Activated CD8-positive, alpha-beta T cell treated with anti-CD3 and anti-CD28 coated beads, Interleukin-2, amount 10 ng/mL, durations not matched to agents 7 days and 5 days (primary cell): ENCODE measurements around the gene ZNF775. TPM values are rescaled to one million over a fixed set of nuclear protein-coding genes. Genes with fewer than 3 reads are reported as not detected.

Experiments used
- ATAC-seq: fragments of 150-1000 bp; cut with Tn5 transposase; one replicate; pipeline ENCODE4 v1.10.0; 2021; ENCODE audit warnings: moderate library complexity
- CTCF ChIA-PET: fragments of 350-600 bp; sonication (Branson Sonifier 250); formaldehyde crosslinking; loops from one replicate; lab custom pipeline; 2021; ENCODE audit warnings: antibody characterized with exemption; lab: Charles Lee
- POLR2A ChIA-PET: fragments of 350-600 bp; sonication (Branson Sonifier 250); formaldehyde crosslinking; loops from one replicate; lab custom pipeline; 2021; ENCODE audit warnings: antibody characterized with exemption; lab: Charles Lee
- DNase-seq: peaks from one replicate; pipeline ENCODE4 v3.0.0-alpha.2; 2020
- H3K27ac Mint-ChIP-seq: one replicate; pipeline ENCODE4 v1.8.0; 2021; ENCODE audit warnings: mild to moderate bottlenecking, mixed read lengths
- H3K27me3 Mint-ChIP-seq: one replicate; pipeline ENCODE4 v1.8.0; 2021; ENCODE audit warnings: low read depth, mixed read lengths
- H3K36me3 Mint-ChIP-seq: one replicate; pipeline ENCODE4 v1.8.0; 2021; ENCODE audit warnings: low read depth, mixed read lengths
- H3K4me1 Mint-ChIP-seq: one replicate; pipeline ENCODE4 v1.8.0; 2021; ENCODE audit warnings: low read depth, mixed read lengths
- H3K4me3 Mint-ChIP-seq: one replicate; pipeline ENCODE4 v1.8.0; 2021; ENCODE audit warnings: mild to moderate bottlenecking, mixed read lengths
- H3K9me3 Mint-ChIP-seq: one replicate; pipeline ENCODE4 v1.8.0; 2022; ENCODE audit warnings: mixed read lengths; ENCODE audit not compliant: insufficient read depth
- total RNA-seq, 2 experiments: library from RNA; stranded (reverse); gene quantifications; one replicate each; pipeline ENCODE4 v1.2.3, GENCODE V29; 2021

ZNF775 gene
- total RNA-seq, 2 experiments from 2014 or later: 6.7 to 7.7 TPM

- ATAC-seq (no peak), DNase-seq (no peak)
- Mint-ChIP-seq H3K4me1 (peaks cover 14% of the 10 kb centered on the region), H3K9me3 (no peaks in the 10 kb centered on the region), H3K4me3 (no peak overlapping the region), H3K36me3 (peaks cover 5% of the 10 kb centered on the region), H3K27ac (no peak overlapping the region), H3K27me3 (peaks cover 17% of the 10 kb centered on the region)
- ChIA-PET POLR2A (no interaction called here), CTCF (interaction anchor here (0.8 kb wide), 1 partner anchor 16 kb away, joined by 3 read pairs; no protein-coding TSS in a partner anchor)
Observed at GRCh38 chr7:150337659-150338081, 41.5 kb upstream of the ZNF775 start.

GRCh38 chr7:150338166-150338829 lies 40.8 kb upstream of the ZNF775 start:
- Mint-ChIP-seq H3K36me3 (peaks cover 5% of the 10 kb centered on the region), H3K4me1 (peaks cover 14% of the 10 kb centered on the region), H3K27ac (no peak overlapping the region), H3K4me3 (no peak overlapping the region), H3K9me3 (no peaks in the 10 kb centered on the region), H3K27me3 (peaks cover 21% of the 10 kb centered on the region)
- DNase-seq: no peak
- ChIA-PET CTCF (no interaction called here), POLR2A (no interaction called here)
- no peak for ATAC-seq

GRCh38 chr7:150339409-150339809 lies 39.7 kb upstream of the ZNF775 start:
- DNase-seq: no peak
- H3K9me3 Mint-ChIP-seq: no peaks in the 10 kb centered on the region
- ATAC-seq: no peak
- peaks cover 5% of the 10 kb centered on the region for H3K36me3 Mint-ChIP-seq
- POLR2A ChIA-PET: no interaction called here
- no peak overlapping the region for H3K27ac Mint-ChIP-seq
- CTCF ChIA-PET: no interaction called here
- H3K27me3 Mint-ChIP-seq: peaks cover 24% of the 10 kb centered on the region
- no peak overlapping the region for H3K4me3 Mint-ChIP-seq
- peaks cover 14% of the 10 kb centered on the region for H3K4me1 Mint-ChIP-seq

- ATAC-seq: no peak
- ChIA-PET POLR2A (no interaction called here), CTCF (interaction anchor here (0.9 kb wide), 1 partner anchor 16 kb away, joined by 3 read pairs; no protein-coding TSS in a partner anchor)
- H3K27me3 Mint-ChIP-seq: peaks cover 24% of the 10 kb centered on the region
- H3K27ac Mint-ChIP-seq: no peak overlapping the region
- DNase-seq: no peak
- H3K36me3 Mint-ChIP-seq: peaks cover 5% of the 10 kb centered on the region
- no peaks in the 10 kb centered on the region for H3K9me3 Mint-ChIP-seq
- no peak overlapping the region for H3K4me3 Mint-ChIP-seq
- peaks cover 14% of the 10 kb centered on the region for H3K4me1 Mint-ChIP-seq
Observed at GRCh38 chr7:150340024-150340749, 38.9 kb upstream of the ZNF775 start.

GRCh38 chr7:150340875-150341262 lies 38.3 kb upstream of the ZNF775 start:
- no peaks in the 10 kb centered on the region for H3K9me3 Mint-ChIP-seq
- peaks cover 14% of the 10 kb centered on the region for H3K4me1 Mint-ChIP-seq
- H3K36me3 Mint-ChIP-seq: peaks cover 5% of the 10 kb centered on the region
- POLR2A ChIA-PET: no interaction called here
- CTCF ChIA-PET: interaction anchor here (0.9 kb wide), 1 partner anchor 15 kb away, joined by 3 read pairs; no protein-coding TSS in a partner anchor
- no peak for DNase-seq
- no peak overlapping the region for H3K4me3 Mint-ChIP-seq
- ATAC-seq: no peak
- H3K27me3 Mint-ChIP-seq: peaks cover 24% of the 10 kb centered on the region
- H3K27ac Mint-ChIP-seq: no peak overlapping the region

GRCh38 chr7:150341263-150342120 lies 37.6 kb upstream of the ZNF775 start, which contains the start of gene RARRES2:
Gene RARRES2, minus strand, starts transcription at chr7:150341629. Its CDS starts 1,020 bp downstream, at chr7:150340609.
- no peaks in the 10 kb centered on the region for H3K9me3 Mint-ChIP-seq
- ChIA-PET CTCF (no interaction called here), POLR2A (interaction anchor here (0.7 kb wide), 1 partner anchor 374 kb away, joined by 3 read pairs; no protein-coding TSS in a partner anchor)
- peaks cover 5% of the 10 kb centered on the region for H3K36me3 Mint-ChIP-seq
- DNase-seq (no peak), ATAC-seq (no peak)
- H3K4me1 Mint-ChIP-seq: peaks cover 14% of the 10 kb centered on the region
- H3K27me3 Mint-ChIP-seq: peaks cover 29% of the 10 kb centered on the region
- H3K27ac Mint-ChIP-seq: no peak within 1 kb of the TSS
- H3K4me3 Mint-ChIP-seq: no peak within 1 kb of the TSS

GRCh38 chr7:150342121-150342408 lies 37.1 kb upstream of the ZNF775 start:
- Mint-ChIP-seq H3K36me3 (peaks cover 5% of the 10 kb centered on the region), H3K27ac (no peak overlapping the region), H3K9me3 (no peaks in the 10 kb centered on the region), H3K27me3 (peaks cover 33% of the 10 kb centered on the region), H3K4me1 (peaks cover 14% of the 10 kb centered on the region), H3K4me3 (no peak overlapping the region)
- POLR2A ChIA-PET: interaction anchor here (0.7 kb wide), 1 partner anchor 374 kb away, joined by 3 read pairs; no protein-coding TSS in a partner anchor
- no peak for ATAC-seq
- CTCF ChIA-PET: no interaction called here
- DNase-seq: no peak

GRCh38 chr7:150343225-150343624 lies 35.9 kb upstream of the ZNF775 start:
- ATAC-seq: no peak
- H3K4me1 Mint-ChIP-seq: peaks cover 14% of the 10 kb centered on the region
- peaks cover 5% of the 10 kb centered on the region for H3K36me3 Mint-ChIP-seq
- ChIA-PET POLR2A (no interaction called here), CTCF (interaction anchor here (1.4 to 2.1 kb wide), 2 partner anchors 11 to 12 kb away, joined by 3 to 7 read pairs; no protein-coding TSS in a partner anchor)
- H3K9me3 Mint-ChIP-seq: no peaks in the 10 kb centered on the region
- peaks cover 35% of the 10 kb centered on the region for H3K27me3 Mint-ChIP-seq
- H3K4me3 Mint-ChIP-seq: no peak overlapping the region
- no peak overlapping the region for H3K27ac Mint-ChIP-seq
- DNase-seq: no peak

- H3K4me3 Mint-ChIP-seq: no peak overlapping the region
- DNase-seq (no peak), ATAC-seq (no peak)
- no peak overlapping the region for H3K27ac Mint-ChIP-seq
- ChIA-PET POLR2A (no interaction called here), CTCF (interaction anchor here (2.1 kb wide), 1 partner anchor 11 kb away, joined by 7 read pairs; no protein-coding TSS in a partner anchor)
- H3K9me3 Mint-ChIP-seq: no peaks in the 10 kb centered on the region
- peaks cover 5% of the 10 kb centered on the region for H3K36me3 Mint-ChIP-seq
- peaks cover 35% of the 10 kb centered on the region for H3K27me3 Mint-ChIP-seq
- H3K4me1 Mint-ChIP-seq: peaks cover 12% of the 10 kb centered on the region
Observed at GRCh38 chr7:150344299-150344698, 34.8 kb upstream of the ZNF775 start.

GRCh38 chr7:150345012-150345411 lies 34.1 kb upstream of the ZNF775 start:
- DNase-seq (no peak), ATAC-seq (no peak)
- no peaks in the 10 kb centered on the region for H3K9me3 Mint-ChIP-seq
- H3K4me3 Mint-ChIP-seq: no peak overlapping the region
- ChIA-PET POLR2A (no interaction called here), CTCF (interaction anchor here (1.2 to 1.3 kb wide), 2 partner anchors 9 to 434 kb away, joined by 3 read pairs; no protein-coding TSS in a partner anchor)
- H3K27me3 Mint-ChIP-seq: peaks cover 30% of the 10 kb centered on the region
- peaks cover 5% of the 10 kb centered on the region for H3K36me3 Mint-ChIP-seq
- H3K4me1 Mint-ChIP-seq: peaks cover 5% of the 10 kb centered on the region
- no peak overlapping the region for H3K27ac Mint-ChIP-seq

- ChIA-PET CTCF (interaction anchor here (1.1 to 3.1 kb wide), 2 partner anchors 9 to 15 kb away, joined by 3 to 9 read pairs; no protein-coding TSS in a partner anchor), POLR2A (no interaction called here)
- no peak for DNase-seq
- Mint-ChIP-seq H3K4me3 (no peak overlapping the region), H3K9me3 (no peaks in the 10 kb centered on the region), H3K36me3 (peaks cover 4% of the 10 kb centered on the region), H3K4me1 (no peaks in the 10 kb centered on the region), H3K27me3 (peaks cover 24% of the 10 kb centered on the region), H3K27ac (no peak overlapping the region)
- no peak for ATAC-seq
Observed at GRCh38 chr7:150346922-150347321, 32.2 kb upstream of the ZNF775 start.
